SK-N-SH treated with all-trans-retinoic acid at 6 μM for 48 hours (cell line): ENCODE measurements around the gene PTPRN2.
"Not testable (repeated sequence)": the region's sequence is repeated elsewhere in the genome, so short reads cannot be mapped to it uniquely, and the experiment has no call there.

ENCODE experiments used
- ATAC-seq: fragments of 200-7000 bp; cut with Tn5 transposase; 3 replicates; pipeline ENCODE4 v1.9.1; 2020; ENCODE audit warnings: mild to moderate bottlenecking, moderate library complexity
- ARNTL ChIP-seq: fragments of 450-650 bp; formaldehyde crosslinking; IDR thresholded peaks from 2 replicates; pipeline ENCODE4 v1.5.0; 2020; ENCODE audit warnings: low read depth, mild to moderate bottlenecking, moderate library complexity, borderline replicate concordance
- BACH2 ChIP-seq: fragments of 250-450 bp; sonication (Bioruptor Pico); IDR thresholded peaks from 2 replicates; pipeline ENCODE4 v1.9.0; 2021; ENCODE audit warnings: mild to moderate bottlenecking, borderline replicate concordance
- CREB5 ChIP-seq: fragments of 250-450 bp; sonication (Bioruptor Pico); IDR thresholded peaks from 2 replicates; pipeline ENCODE4 v1.5.1; 2020; ENCODE audit warnings: low read depth, mild to moderate bottlenecking, moderate library complexity
- CSDC2 ChIP-seq: fragments of 250-450 bp; sonication (Bioruptor Pico); IDR thresholded peaks from 2 replicates; pipeline ENCODE4 v1.5.0; 2020; ENCODE audit warnings: mild to moderate bottlenecking, moderate library complexity
- CSRNP3 ChIP-seq: fragments of 250-450 bp; sonication (Bioruptor Pico); IDR thresholded peaks from 2 replicates; pipeline ENCODE4 v1.5.1; 2021; ENCODE audit warnings: mild to moderate bottlenecking, moderate library complexity
- ESRRG ChIP-seq: fragments of 250-450 bp; sonication (Bioruptor Pico); IDR thresholded peaks from 2 replicates; pipeline ENCODE4 v1.6.1; 2021; ENCODE audit warnings: mild to moderate bottlenecking
- ISL1 ChIP-seq: fragments of 250-450 bp; sonication (Bioruptor Pico); IDR thresholded peaks from 2 replicates; pipeline ENCODE4 v2.1.2; 2022; ENCODE audit warnings: mild to moderate bottlenecking, moderate library complexity
- OSR1 ChIP-seq: fragments of 250-450 bp; sonication (Bioruptor Pico); IDR thresholded peaks from 2 replicates; pipeline ENCODE4 v1.8.0; 2022; ENCODE audit warnings: moderate library complexity, mild to moderate bottlenecking, inconsistent platforms
- PATZ1 ChIP-seq: fragments of 250-450 bp; sonication (Bioruptor Pico); IDR thresholded peaks from 2 replicates; pipeline ENCODE4 v1.8.0; 2020; ENCODE audit warnings: mild to moderate bottlenecking, moderate library complexity, borderline replicate concordance
- POU6F1 ChIP-seq: fragments of 250-450 bp; sonication (Bioruptor Pico); IDR thresholded peaks from 2 replicates; pipeline ENCODE4 v1.8.0; 2021; ENCODE audit warnings: low read depth, mild to moderate bottlenecking, moderate library complexity, borderline replicate concordance
- PPARA ChIP-seq: fragments of 250-450 bp; sonication (Bioruptor Pico); IDR thresholded peaks from 2 replicates; pipeline ENCODE4 v1.5.0; 2020; ENCODE audit warnings: mild to moderate bottlenecking, borderline replicate concordance
- SNAI2 ChIP-seq: fragments of 250-450 bp; sonication (Bioruptor Pico); IDR thresholded peaks from 2 replicates; pipeline ENCODE4 v1.5.0; 2020; ENCODE audit warnings: mild to moderate bottlenecking, moderate library complexity
- TCF4 ChIP-seq: fragments of 250-450 bp; sonication (Bioruptor Pico); IDR thresholded peaks from 2 replicates; pipeline ENCODE4 v1.8.0; 2021; ENCODE audit warnings: mild to moderate bottlenecking, moderate library complexity, borderline replicate concordance
- TSHZ2 ChIP-seq: fragments of 250-450 bp; sonication (Bioruptor Pico); IDR thresholded peaks from 2 replicates; pipeline ENCODE4 v1.5.0; 2020; ENCODE audit warnings: mild to moderate bottlenecking, moderate library complexity
- ZC3H10 ChIP-seq: fragments of 250-450 bp; sonication (Bioruptor Pico); IDR thresholded peaks from 2 replicates; pipeline ENCODE4 v1.5.1; 2021; ENCODE audit warnings: mild to moderate bottlenecking, moderate library complexity
- ZFP3 ChIP-seq: fragments of 250-450 bp; sonication (Bioruptor Pico); IDR thresholded peaks from 2 replicates; pipeline ENCODE4 v1.5.0; 2020; ENCODE audit warnings: mild to moderate bottlenecking, moderate library complexity
- ZNF565 ChIP-seq: fragments of 450-650 bp; formaldehyde crosslinking; conservative IDR thresholded peaks from 2 replicates; pipeline ENCODE4 v1.5.0; 2020; ENCODE audit warnings: low read depth, mild to moderate bottlenecking, moderate library complexity
- ZNF70 ChIP-seq: fragments of 450-650 bp; formaldehyde crosslinking; IDR thresholded peaks from 2 replicates; pipeline ENCODE4 v1.5.0; 2020; ENCODE audit warnings: mild to moderate bottlenecking, moderate library complexity
- ZNF8 ChIP-seq: fragments of 450-650 bp; formaldehyde crosslinking; IDR thresholded peaks from 2 replicates; pipeline ENCODE4 v1.5.0; 2020; ENCODE audit warnings: mild to moderate bottlenecking, moderate library complexity

The PTPRN2 gene

GRCh38 chr7:158381956-158382355 lies 205.7 kb downstream of the PTPRN2 start (continued):
- no peak for TF ChIP-seq CREB5 (CRISPR knock-in tag)
- TF ChIP-seq ISL1 (CRISPR knock-in tag) = no peak
- no peak for TF ChIP-seq PPARA
- TF ChIP-seq ZNF8 = no peak
- TF ChIP-seq ZC3H10 (CRISPR knock-in tag) = no peak

- no peak for TF ChIP-seq ESRRG
- no peak for TF ChIP-seq POU6F1 (CRISPR knock-in tag)
- TF ChIP-seq ISL1 (CRISPR knock-in tag) = no peak
- TF ChIP-seq ZFP3 (CRISPR knock-in tag) = no peak
- no peak for TF ChIP-seq TSHZ2
- no peak for TF ChIP-seq TCF4
- TF ChIP-seq PPARA = no peak
- TF ChIP-seq ZNF565 (CRISPR knock-in tag) = no peak
- no peak for TF ChIP-seq CSDC2 (CRISPR knock-in tag)
- no peak for TF ChIP-seq CSRNP3 (CRISPR knock-in tag)
- no peak for TF ChIP-seq ARNTL (CRISPR knock-in tag)
- no peak for TF ChIP-seq ZC3H10 (CRISPR knock-in tag)
- no peak for TF ChIP-seq ZNF70
- no peak for TF ChIP-seq OSR1
- TF ChIP-seq PATZ1 (CRISPR knock-in tag) = no peak
- ATAC-seq = no peak
Measured at GRCh38 chr7:158378978-158379377, 208.6 kb downstream of the PTPRN2 start.

- TF ChIP-seq TSHZ2 = no peak
- TF ChIP-seq CSRNP3 (CRISPR knock-in tag) = no peak
- TF ChIP-seq TCF4 = no peak
- no peak for TF ChIP-seq BACH2 (CRISPR knock-in tag)
- TF ChIP-seq ARNTL (CRISPR knock-in tag) = no peak
- no peak for TF ChIP-seq ESRRG
- TF ChIP-seq OSR1 = no peak
- no peak for TF ChIP-seq ZFP3 (CRISPR knock-in tag)
- TF ChIP-seq PATZ1 (CRISPR knock-in tag) = no peak
- TF ChIP-seq ISL1 (CRISPR knock-in tag) = no peak
- TF ChIP-seq SNAI2 (CRISPR knock-in tag) = no peak
- no peak for ATAC-seq
Measured at GRCh38 chr7:158377800-158378623, 209.6 kb downstream of the PTPRN2 start.

- ATAC-seq = not testable (repeated sequence)
Measured at GRCh38 chr7:158376839-158377186, 210.8 kb downstream of the PTPRN2 start.
